Activated naive CD4-positive, alpha-beta T cell treated with anti-CD3 and anti-CD28 coated beads, Interleukin-2, amount 10 ng/mL, durations not matched to agents 7 days and 5 days (primary cell): ENCODE measurements around the gene AAK1.

Source experiments
- CTCF ChIA-PET: fragments of 350-600 bp; sonication (Branson Sonifier 250); formaldehyde crosslinking; loops from one replicate; lab custom pipeline; 2021; ENCODE audit warnings: antibody characterized with exemption; lab: Charles Lee
- DNase-seq: peaks from one replicate; pipeline ENCODE4 v3.0.0-alpha.2; 2020
- H3K27ac Mint-ChIP-seq: one replicate; pipeline ENCODE4 v1.8.0; 2021; ENCODE audit warnings: mild to moderate bottlenecking, moderate library complexity, mixed read lengths
- H3K27me3 Mint-ChIP-seq: one replicate; pipeline ENCODE4 v1.8.0; 2021; ENCODE audit warnings: mild to moderate bottlenecking, mixed read lengths
- H3K36me3 Mint-ChIP-seq: one replicate; pipeline ENCODE4 v1.8.0; 2021; ENCODE audit warnings: mixed read lengths
- H3K4me1 Mint-ChIP-seq: one replicate; pipeline ENCODE4 v1.8.0; 2021; ENCODE audit warnings: mixed read lengths
- H3K4me3 Mint-ChIP-seq: one replicate; pipeline ENCODE4 v1.8.0; 2021; ENCODE audit warnings: mild to moderate bottlenecking, moderate library complexity, mixed read lengths
- H3K9me3 Mint-ChIP-seq: one replicate; pipeline ENCODE4 v1.8.0; 2021; ENCODE audit warnings: mixed read lengths

AAK1 gene

DNA sequence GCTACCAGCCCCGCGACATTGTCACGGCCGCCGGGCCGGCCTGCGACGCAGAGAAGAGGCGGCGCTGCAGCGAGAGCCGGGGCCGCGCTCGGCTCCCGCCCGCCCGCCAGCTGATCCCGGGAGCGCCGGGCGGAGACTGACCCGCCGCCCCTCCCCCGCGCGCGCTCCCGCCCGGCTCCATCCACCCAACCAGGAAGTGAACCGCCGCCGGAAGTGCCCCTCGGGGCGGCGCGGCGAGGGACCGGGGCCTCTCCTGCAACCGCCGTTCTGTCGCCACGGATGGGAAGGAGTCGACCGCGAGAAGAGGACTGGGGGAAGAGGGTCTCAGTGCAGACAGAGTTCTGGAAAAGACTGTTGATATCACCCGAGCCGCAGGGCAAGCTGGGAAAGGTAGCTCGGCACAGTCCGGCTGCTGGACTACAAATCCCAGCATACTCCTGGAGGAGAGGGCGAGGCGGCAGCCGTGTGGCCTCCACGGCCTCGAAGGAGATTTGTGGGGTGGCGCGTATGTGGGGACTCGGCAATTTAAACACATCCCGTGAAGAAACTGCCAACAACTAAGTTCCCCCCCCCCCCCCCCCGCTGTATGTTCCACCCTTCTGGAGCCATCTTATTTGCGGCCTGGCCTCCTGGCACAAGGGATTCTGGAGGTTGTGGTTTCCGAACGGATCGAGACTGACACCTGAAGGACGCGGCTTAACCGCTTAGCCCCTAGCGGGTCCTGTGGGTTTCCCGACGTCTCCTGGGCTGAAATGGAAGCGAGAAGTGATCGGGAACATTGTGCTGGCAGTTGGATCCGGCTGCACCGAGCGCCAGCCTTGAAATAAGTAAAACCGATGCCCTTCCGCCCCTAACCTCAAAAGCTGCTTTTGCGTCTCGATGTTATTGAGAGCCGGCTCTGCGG lies at the start of gene AAK1:
Gene AAK1, minus strand, starts transcription at position 138 of the 904 bp plus-strand sequence. CDS start 699 bp downstream, outside the sequence.
- CTCF ChIA-PET = interaction anchor here (0.6 to 4.0 kb wide), 13 partner anchors 10 to 268 kb away, joined by 3 to 25 read pairs (median 3); partner anchors contain the start of gene NFU1
- H3K36me3 Mint-ChIP-seq = peaks cover 32% of the 10 kb centered on the region
- peak within 1 kb of the TSS; percentile 90 for H3K4me3 Mint-ChIP-seq
- no peaks in the 10 kb centered on the region for H3K9me3 Mint-ChIP-seq
- peaks cover 62% of the 10 kb centered on the region for H3K4me1 Mint-ChIP-seq
- H3K27ac Mint-ChIP-seq = peak within 1 kb of the TSS; percentile 97
- DNase-seq = peak; percentile 89
- no peaks in the 10 kb centered on the region for H3K27me3 Mint-ChIP-seq

DNA sequence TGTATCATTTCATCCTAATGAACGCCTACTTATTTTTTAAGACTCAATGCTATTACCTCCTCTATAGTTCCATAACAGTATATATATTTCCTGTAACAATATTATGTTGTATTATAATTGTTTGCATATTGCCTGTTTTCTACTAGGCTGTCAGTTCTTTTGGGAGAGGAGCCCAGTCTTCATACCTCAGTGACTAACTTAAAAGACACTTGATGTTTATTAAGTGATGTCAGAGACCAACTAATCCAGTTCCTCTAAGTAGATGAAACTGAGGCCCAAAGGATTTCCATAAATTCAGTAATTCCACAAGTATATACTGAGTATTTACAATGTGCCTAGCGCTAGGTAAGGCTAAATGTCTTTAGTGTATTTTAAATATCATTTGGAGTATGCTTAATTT lies 48.9 kb upstream of the AAK1 start:
- Mint-ChIP-seq H3K9me3 (peaks cover 2% of the 10 kb centered on the region), H3K27ac (peak overlapping the region; percentile 95), H3K4me3 (no peak overlapping the region), H3K36me3 (peaks cover 6% of the 10 kb centered on the region), H3K27me3 (peaks cover 10% of the 10 kb centered on the region), H3K4me1 (peaks cover 87% of the 10 kb centered on the region)
- no peak for DNase-seq
- CTCF ChIA-PET = no interaction called here

DNA sequence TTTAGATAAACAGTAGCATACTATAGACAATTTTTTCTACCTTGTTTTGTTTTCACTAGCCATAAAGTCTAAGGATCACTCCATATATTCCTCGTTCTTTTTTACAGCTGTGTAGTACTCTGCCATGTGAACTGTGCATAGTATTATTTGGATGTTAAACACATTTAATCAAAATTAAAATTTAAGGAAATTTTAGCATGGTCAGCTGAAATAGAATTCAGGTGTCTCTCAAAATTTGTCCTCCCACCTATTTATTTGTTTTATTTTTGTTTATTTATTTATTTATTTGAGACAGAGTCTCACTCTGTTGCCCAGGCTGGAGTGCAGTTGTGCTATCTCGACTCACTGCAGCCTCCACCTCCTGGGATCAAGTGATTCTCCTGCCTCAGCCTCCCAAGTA lies 46.4 kb upstream of the AAK1 start:
- CTCF ChIA-PET = no interaction called here
- Mint-ChIP-seq H3K27me3 (peaks cover 3% of the 10 kb centered on the region), H3K4me3 (no peak overlapping the region), H3K27ac (no peak overlapping the region), H3K9me3 (peaks cover 2% of the 10 kb centered on the region), H3K4me1 (peaks cover 75% of the 10 kb centered on the region), H3K36me3 (peaks cover 2% of the 10 kb centered on the region)
- DNase-seq = no peak

DNA sequence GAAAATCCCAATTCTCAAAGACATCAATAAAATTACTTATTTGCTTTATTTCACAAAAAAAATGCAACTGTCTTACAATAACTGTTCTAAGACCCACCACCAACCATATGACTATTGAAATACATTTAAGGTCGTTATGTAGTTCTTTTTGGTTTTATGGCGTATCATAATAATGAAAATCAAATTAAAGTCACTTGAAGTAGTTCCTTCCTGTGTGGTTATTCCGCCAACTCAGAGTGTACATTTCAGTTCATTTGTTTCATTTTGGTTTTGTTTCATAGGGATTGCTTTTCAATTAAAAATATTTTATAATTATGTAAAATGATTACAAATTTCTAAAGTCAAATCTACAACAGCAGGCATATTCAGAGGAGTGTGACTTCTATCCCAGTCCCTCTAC lies 45.9 kb upstream of the AAK1 start:
- DNase-seq = no peak
- Mint-ChIP-seq H3K27ac (peak overlapping the region; percentile 42), H3K4me1 (peaks cover 76% of the 10 kb centered on the region), H3K27me3 (peaks cover 3% of the 10 kb centered on the region), H3K36me3 (peaks cover 2% of the 10 kb centered on the region), H3K4me3 (no peak overlapping the region), H3K9me3 (peaks cover 2% of the 10 kb centered on the region)
- CTCF ChIA-PET = no interaction called here

DNA sequence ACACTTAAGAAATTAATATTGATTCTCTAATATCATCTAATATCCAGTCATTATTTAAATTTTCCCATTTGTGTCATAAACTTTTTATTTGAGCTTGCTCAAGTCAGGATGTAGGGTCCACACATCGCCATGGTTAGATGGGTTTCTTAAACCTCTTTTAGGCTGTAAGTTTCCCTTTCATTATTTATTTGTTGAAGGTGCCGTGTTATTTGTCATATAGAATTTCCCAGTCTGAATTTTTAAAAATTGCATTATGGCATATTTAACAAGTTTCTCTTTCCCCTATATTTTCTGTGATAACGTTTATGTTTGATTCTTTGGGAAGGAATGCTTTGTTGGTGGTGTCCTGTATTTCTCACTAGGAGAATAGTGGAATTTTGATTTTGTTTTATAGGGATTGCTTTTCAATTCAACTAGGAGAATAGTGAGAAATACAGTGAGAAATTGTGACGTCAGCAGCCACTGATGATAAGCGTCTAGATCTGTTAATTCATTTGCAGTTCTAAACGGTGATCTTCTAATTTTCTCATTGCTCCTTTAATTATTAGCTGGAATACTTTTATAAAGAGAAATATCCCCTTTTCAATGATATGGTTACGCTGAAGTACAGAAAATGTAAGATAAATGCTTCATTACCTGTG lies 44.6 kb upstream of the AAK1 start:
- Mint-ChIP-seq H3K9me3 (peaks cover 2% of the 10 kb centered on the region), H3K36me3 (peaks cover 2% of the 10 kb centered on the region), H3K4me3 (no peak overlapping the region), H3K27ac (no peak overlapping the region), H3K4me1 (peaks cover 76% of the 10 kb centered on the region), H3K27me3 (peaks cover 3% of the 10 kb centered on the region)
- CTCF ChIA-PET = interaction anchor here (1.5 kb wide), 1 partner anchor 42 kb away, joined by 4 read pairs; no protein-coding TSS in a partner anchor
- DNase-seq = no peak

DNA sequence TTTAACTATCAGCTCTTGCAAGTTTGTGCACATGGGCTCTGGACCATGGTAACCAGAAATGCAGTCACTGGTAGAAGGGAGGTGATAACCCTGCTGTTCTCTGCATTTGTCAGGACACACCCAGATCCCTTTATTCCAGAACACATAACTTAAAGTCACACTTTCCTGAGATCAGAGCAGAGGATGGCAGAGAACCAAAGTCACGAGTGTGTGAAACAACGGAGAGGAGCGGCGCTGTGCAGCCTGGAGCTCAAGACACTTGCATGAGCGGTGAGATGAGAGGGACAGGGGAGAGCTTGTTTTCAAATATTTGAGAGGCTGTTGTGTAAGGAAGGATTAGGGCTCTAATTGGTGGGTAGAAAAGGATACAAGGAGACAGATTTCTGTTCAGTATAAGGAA lies 43.3 kb upstream of the AAK1 start:
- Mint-ChIP-seq H3K27me3 (peaks cover 3% of the 10 kb centered on the region), H3K9me3 (peaks cover 2% of the 10 kb centered on the region), H3K4me3 (no peak overlapping the region), H3K27ac (no peak overlapping the region), H3K36me3 (peaks cover 2% of the 10 kb centered on the region), H3K4me1 (peaks cover 70% of the 10 kb centered on the region)
- CTCF ChIA-PET = interaction anchor here (0.6 to 1.5 kb wide), 4 partner anchors 12 to 42 kb away, joined by 3 to 4 read pairs (median 4); no protein-coding TSS in a partner anchor
- no peak for DNase-seq

DNA sequence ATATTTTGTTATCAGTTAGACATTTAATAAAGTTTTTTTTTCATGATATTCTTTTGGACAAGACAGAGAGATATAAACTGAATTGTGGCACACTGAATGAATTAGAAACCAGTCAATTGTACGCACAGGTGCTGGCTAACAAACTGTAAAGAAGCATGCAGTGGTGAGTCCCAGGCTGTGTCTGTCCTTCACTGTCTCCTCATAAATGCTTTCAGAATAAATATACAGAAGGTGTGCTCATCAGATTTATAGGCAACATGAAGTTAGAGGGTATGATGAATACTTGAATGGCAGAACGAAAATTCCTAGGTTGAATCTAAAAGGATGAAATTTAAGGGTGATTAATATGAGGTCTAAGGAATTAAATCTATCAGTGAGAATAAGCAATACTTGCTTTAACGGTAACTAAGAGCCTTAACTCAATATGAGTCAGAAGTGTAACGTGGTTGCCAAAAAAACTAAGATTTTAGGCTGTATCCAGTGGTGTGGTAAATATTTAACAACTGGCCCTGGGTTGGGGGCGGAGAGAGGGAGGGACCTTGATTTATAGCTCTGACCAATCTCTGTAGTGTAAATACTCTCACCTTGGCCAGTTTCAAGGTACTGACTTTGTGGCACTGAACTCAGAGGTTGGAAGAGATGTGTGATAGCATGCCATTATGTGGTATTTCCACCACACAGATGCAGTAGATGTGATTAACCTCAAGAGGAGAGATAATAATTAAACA lies 41.9 kb upstream of the AAK1 start:
- peaks cover 3% of the 10 kb centered on the region for H3K27me3 Mint-ChIP-seq
- no peak overlapping the region for H3K4me3 Mint-ChIP-seq
- H3K9me3 Mint-ChIP-seq = peaks cover 1% of the 10 kb centered on the region
- peaks cover 2% of the 10 kb centered on the region for H3K36me3 Mint-ChIP-seq
- H3K27ac Mint-ChIP-seq = no peak overlapping the region
- CTCF ChIA-PET = no interaction called here
- no peak for DNase-seq
- H3K4me1 Mint-ChIP-seq = peaks cover 62% of the 10 kb centered on the region

DNA sequence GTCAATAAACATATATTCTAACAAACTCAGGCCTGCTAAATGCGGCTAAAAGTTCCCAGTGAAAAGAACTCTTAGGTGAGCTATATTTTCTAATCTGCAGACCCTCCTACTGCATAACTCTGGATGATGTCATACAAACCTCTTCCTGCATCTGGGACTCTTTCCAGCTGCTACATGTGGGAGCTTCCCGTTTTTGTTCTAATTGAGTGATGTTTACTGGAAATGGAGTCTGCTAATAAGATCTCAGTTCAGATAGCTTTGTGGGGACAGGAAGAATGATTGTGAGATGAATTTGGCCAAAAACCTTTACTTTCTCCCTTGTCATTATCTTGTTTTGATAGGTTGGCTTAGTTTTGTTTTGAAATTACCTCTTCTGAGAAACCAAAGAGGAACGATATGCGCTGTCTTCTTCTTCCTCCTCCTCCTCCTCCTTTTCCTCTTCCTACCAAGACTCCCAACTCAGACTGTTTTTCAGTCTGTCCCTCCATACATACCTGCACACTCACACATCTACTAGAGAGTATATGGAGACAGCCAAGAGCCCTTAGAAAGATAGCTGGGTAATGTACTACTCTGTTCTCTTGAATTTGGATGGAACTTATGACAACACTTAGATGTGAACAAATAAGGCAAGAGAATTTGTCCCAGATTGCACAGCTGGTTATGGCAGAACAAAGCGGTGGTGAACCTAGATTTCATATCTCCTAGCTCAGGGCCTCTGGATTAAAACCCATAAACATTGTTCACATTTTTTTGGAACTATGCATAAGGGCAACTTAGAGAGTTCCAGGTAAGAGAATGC lies 39.8 kb upstream of the AAK1 start:
- Mint-ChIP-seq H3K4me1 (peaks cover 55% of the 10 kb centered on the region), H3K4me3 (peak overlapping the region; percentile 11), H3K27ac (peak overlapping the region; percentile 84), H3K27me3 (peaks cover 3% of the 10 kb centered on the region), H3K9me3 (no peaks in the 10 kb centered on the region), H3K36me3 (no peaks in the 10 kb centered on the region)
- DNase-seq = no peak
- CTCF ChIA-PET = interaction anchor here (0.7 to 1.6 kb wide), 8 partner anchors 9 to 246 kb away, joined by 3 to 14 read pairs (median 3); partner anchors contain the start of genes AAK1 and NFU1

DNA sequence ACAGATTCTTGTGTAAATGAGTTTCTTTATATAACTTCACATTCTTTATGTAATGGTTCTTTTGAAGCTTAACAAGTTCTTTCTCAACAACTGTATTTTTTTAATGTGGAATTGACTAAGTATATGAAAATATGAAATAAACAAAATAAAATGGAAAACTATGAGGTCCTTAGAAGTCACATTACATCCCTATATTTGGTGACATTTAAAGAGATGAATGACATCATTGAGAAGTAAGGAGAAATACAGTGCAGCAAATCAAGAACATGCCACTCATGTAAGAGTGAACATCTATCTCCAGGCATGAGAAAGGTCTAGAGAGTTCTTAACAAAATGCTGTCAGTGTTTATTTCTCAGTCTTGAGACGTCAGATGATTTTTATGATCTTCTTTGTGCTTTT lies 39.0 kb upstream of the AAK1 start:
- peaks cover 3% of the 10 kb centered on the region for H3K27me3 Mint-ChIP-seq
- peaks cover 59% of the 10 kb centered on the region for H3K4me1 Mint-ChIP-seq
- CTCF ChIA-PET = interaction anchor here (1.5 to 1.6 kb wide), 2 partner anchors 34 to 38 kb away, joined by 3 to 14 read pairs; partner anchors contain the start of gene AAK1
- no peak overlapping the region for H3K27ac Mint-ChIP-seq
- H3K36me3 Mint-ChIP-seq = no peaks in the 10 kb centered on the region
- no peaks in the 10 kb centered on the region for H3K9me3 Mint-ChIP-seq
- H3K4me3 Mint-ChIP-seq = no peak overlapping the region
- DNase-seq = no peak

DNA sequence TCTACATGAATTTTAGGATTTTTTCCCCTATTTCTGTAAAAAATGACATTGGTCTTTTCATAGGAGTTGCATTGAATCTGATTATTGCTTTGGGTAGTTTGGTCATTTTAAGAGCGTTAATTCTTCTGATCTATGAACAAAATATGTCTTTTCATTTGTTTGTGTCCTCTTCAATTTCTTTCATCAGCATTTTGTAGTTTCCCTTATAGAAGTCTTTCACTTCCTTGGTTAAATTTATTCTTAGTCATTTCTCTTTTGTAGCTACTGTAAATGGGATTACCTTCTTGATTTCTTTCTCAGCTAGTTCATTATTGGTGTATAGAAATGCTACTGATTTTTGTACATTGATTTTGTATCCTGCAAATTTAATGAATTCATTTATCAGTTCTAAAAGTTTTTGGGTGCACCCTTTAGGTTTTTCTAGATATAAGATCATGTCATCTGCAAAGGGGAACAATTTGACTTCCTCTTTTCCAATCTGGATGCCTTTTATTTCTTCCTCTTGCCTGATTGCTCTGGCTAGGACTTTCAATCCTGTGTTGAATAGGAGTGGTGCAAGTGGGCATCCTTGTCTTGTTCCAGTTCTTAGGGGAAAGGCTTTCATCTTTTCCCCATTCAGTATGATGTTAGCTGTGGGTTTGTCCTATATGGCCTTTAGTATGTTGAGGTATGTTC lies 36.6 kb upstream of the AAK1 start:
- CTCF ChIA-PET = no interaction called here
- H3K27me3 Mint-ChIP-seq = no peaks in the 10 kb centered on the region
- H3K36me3 Mint-ChIP-seq = no peaks in the 10 kb centered on the region
- peaks cover 57% of the 10 kb centered on the region for H3K4me1 Mint-ChIP-seq
- no peak overlapping the region for H3K4me3 Mint-ChIP-seq
- no peaks in the 10 kb centered on the region for H3K9me3 Mint-ChIP-seq
- no peak for DNase-seq
- no peak overlapping the region for H3K27ac Mint-ChIP-seq

DNA sequence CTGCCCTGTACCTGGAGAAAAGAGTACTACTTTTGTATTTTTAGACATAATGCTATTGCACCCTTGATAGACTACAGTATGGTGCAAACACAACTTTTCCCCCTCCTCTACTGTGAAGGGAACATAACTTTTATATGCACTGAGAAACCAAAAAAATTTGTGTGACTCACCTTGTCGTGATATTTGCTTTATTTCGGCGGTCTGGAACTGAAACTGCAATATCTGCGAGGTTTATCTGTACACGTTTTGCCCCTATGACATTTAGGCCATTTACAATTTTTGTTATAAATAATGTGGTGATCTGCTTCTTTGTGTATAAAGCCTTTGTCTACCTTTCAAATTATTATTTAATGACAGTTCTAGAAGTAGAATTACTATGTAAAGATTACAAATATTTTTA lies 34.4 kb upstream of the AAK1 start:
- no peak for DNase-seq
- Mint-ChIP-seq H3K27ac (no peak overlapping the region), H3K9me3 (peaks cover 4% of the 10 kb centered on the region), H3K27me3 (no peaks in the 10 kb centered on the region), H3K4me3 (no peak overlapping the region), H3K4me1 (peaks cover 47% of the 10 kb centered on the region), H3K36me3 (no peaks in the 10 kb centered on the region)
- CTCF ChIA-PET = no interaction called here

DNA sequence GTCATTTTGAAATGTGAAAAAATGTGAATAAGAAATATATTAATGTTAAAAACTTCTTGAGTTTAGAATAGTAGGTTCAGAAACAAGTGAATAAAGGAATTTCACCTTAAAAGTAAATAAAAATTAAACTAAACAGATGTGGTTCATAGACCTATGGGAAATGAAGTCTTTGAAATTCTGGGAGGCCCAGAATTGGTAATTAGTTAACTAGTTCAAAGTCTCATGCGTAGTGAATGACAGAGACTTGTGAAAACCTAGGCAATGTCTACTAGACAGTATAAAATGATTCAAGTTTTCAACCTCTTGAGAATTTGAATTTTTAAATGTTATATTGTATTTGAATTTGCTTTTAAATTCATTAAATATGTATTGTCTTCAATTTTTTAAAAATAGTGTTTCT lies 32.6 kb upstream of the AAK1 start:
- no peak for DNase-seq
- no peaks in the 10 kb centered on the region for H3K36me3 Mint-ChIP-seq
- no peak overlapping the region for H3K27ac Mint-ChIP-seq
- H3K4me3 Mint-ChIP-seq = no peak overlapping the region
- H3K27me3 Mint-ChIP-seq = no peaks in the 10 kb centered on the region
- H3K9me3 Mint-ChIP-seq = peaks cover 4% of the 10 kb centered on the region
- peaks cover 41% of the 10 kb centered on the region for H3K4me1 Mint-ChIP-seq
- CTCF ChIA-PET = no interaction called here

DNA sequence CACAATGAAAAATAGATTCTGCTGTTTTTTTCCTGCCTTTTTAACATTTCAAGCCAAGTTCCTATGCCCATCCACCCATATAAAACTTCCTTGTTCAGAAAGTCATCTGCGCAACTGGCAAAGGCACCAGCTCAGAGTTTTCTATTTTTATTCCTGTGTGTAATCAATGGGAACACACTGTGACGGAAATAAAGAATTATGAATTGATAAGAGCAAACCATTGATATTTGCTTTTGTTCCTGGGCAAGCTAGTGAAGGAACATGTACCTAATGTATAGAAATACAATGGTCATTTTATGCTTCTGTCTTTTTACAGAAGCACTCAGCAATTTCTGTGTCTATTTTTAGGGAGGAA lies 30.8 kb upstream of the AAK1 start:
- Mint-ChIP-seq H3K4me1 (peaks cover 26% of the 10 kb centered on the region), H3K36me3 (no peaks in the 10 kb centered on the region), H3K4me3 (no peak overlapping the region), H3K27ac (no peak overlapping the region), H3K27me3 (no peaks in the 10 kb centered on the region), H3K9me3 (peaks cover 4% of the 10 kb centered on the region)
- CTCF ChIA-PET = interaction anchor here (0.7 to 1.4 kb wide), 3 partner anchors 9 to 29 kb away, joined by 3 to 6 read pairs (median 3); no protein-coding TSS in a partner anchor
- no peak for DNase-seq
